Measurements from ENCODE around the gene ZCCHC24. TPM values are rescaled to one million over a fixed set of nuclear protein-coding genes. Genes with fewer than 3 reads are reported as not detected.

The ZCCHC24 gene
- total and polyA plus RNA-seq, 7 donors: 11.2 to 112 (median 43.0) TPM

DNA sequence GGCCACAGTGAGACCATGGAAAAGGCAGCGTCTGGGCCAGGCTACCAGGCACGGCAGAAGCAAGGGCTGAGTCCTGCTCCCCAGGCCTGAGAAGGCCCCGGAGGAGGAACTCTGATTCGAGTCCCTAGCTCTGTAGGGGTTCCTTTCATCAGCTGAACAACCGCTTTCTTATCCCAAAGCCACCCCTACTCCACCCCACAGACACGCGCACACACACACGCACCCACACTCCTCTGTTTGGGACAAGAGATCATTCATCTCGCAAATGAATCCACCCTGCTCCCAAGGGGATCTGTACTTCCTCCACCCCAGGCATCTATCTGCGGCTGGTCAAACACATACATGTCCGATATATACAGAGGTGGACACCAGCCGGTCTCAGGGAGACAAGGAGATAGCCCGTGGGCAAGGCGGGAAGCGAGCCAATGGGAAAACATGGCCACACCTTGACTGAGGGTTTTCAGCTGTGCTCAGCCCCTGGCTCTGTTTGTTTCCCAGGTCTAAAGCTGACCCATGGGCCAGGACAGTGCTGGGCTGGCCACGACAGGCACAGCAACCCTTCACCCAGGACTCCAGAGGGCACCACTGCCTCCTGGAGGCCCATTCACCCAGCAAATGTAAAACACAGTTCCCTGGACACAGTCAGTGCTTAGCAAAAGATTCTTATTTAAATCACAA, 7.3 kb downstream of the ZCCHC24 start:
- Histone ChIP-seq H3K27ac (peak overlapping the region; percentile 90), H3K4me1 (peaks cover 96% of the 10 kb centered on the region), H3K27me3 (ENCODE audit: insufficient read depth in 3 of 3, low read length in 2 of 3) (no peaks in the 10 kb centered on the region), H3K9me3 (no peaks in the 10 kb centered on the region), H3K36me3 (ENCODE audit: insufficient read depth in 1 of 2, low read depth in 1 of 2) (peaks cover 0 to 26% of the 10 kb centered on the region in 2 donors), H3K4me3 (peak overlapping the region; percentile 7)
- ATAC-seq: no peak
- TF ChIP-seq, protein P1, sequence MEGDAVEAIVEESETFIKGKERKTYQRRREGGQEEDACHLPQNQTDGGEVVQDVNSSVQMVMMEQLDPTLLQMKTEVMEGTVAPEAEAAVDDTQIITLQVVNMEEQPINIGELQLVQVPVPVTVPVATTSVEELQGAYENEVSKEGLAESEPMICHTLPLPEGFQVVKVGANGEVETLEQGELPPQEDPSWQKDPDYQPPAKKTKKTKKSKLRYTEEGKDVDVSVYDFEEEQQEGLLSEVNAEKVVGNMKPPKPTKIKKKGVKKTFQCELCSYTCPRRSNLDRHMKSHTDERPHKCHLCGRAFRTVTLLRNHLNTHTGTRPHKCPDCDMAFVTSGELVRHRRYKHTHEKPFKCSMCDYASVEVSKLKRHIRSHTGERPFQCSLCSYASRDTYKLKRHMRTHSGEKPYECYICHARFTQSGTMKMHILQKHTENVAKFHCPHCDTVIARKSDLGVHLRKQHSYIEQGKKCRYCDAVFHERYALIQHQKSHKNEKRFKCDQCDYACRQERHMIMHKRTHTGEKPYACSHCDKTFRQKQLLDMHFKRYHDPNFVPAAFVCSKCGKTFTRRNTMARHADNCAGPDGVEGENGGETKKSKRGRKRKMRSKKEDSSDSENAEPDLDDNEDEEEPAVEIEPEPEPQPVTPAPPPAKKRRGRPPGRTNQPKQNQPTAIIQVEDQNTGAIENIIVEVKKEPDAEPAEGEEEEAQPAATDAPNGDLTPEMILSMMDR (IDR thresholded peaks at IDR 0.05): peak; percentile 30
- WGBS, 3 donors: 57 to 71% (median 64%) methylated on average over 16 of the region's 16 CpGs
- intact Hi-C loops (cut with DNase I): no loop called here
- DNase-seq: no peak

- peaks cover 95% of the 10 kb centered on the region for H3K4me1 ChIP-seq
- TF ChIP-seq, protein P1 (IDR thresholded peaks at IDR 0.05): no peak
- H3K27ac ChIP-seq: peak overlapping the region; percentile 90
- H3K36me3 ChIP-seq (ENCODE audit: insufficient read depth in 1 of 2, low read depth in 1 of 2): peaks cover 0 to 31% of the 10 kb centered on the region in 2 donors
- ATAC-seq (no peak), DNase-seq (no peak)
- H3K9me3 ChIP-seq: no peaks in the 10 kb centered on the region
- 85 to 95% (median 86%) methylated on average over 12 of the region's 12 CpGs for WGBS, 3 donors
- no peak overlapping the region for H3K4me3 ChIP-seq
- intact Hi-C loops (cut with DNase I): no loop called here
- H3K27me3 ChIP-seq (ENCODE audit: insufficient read depth in 3 of 3, low read length in 2 of 3): no peaks in the 10 kb centered on the region
Observed at GRCh38 chr10:79437111-79437814, 8.2 kb downstream of the ZCCHC24 start.

- WGBS, 3 donors: 52 to 83% (median 54%) methylated on average over 2 of the region's 2 CpGs
- no peak overlapping the region for H3K4me3 ChIP-seq
- ATAC-seq (no peak), DNase-seq (no peak)
- peak overlapping the region; percentile 90 for H3K27ac ChIP-seq
- intact Hi-C loops (cut with DNase I): no loop called here
- peaks cover 93% of the 10 kb centered on the region for H3K4me1 ChIP-seq
- no peaks in the 10 kb centered on the region for H3K9me3 ChIP-seq
- TF ChIP-seq, protein P1 (IDR thresholded peaks at IDR 0.05): no peak
- peaks cover 0 to 32% of the 10 kb centered on the region in 2 donors for H3K36me3 ChIP-seq (ENCODE audit: insufficient read depth in 1 of 2, low read depth in 1 of 2)
- no peaks in the 10 kb centered on the region for H3K27me3 ChIP-seq (ENCODE audit: insufficient read depth in 3 of 3, low read length in 2 of 3)
Observed at GRCh38 chr10:79436850-79437103, 8.6 kb downstream of the ZCCHC24 start.

- peaks cover 0 to 32% of the 10 kb centered on the region in 2 donors for H3K36me3 ChIP-seq (ENCODE audit: insufficient read depth in 1 of 2, low read depth in 1 of 2)
- DNase-seq: no peak
- ATAC-seq: no peak
- H3K27me3 ChIP-seq (ENCODE audit: insufficient read depth in 3 of 3, low read length in 2 of 3): no peaks in the 10 kb centered on the region
- 74 to 80% (median 80%) methylated on average over 17 of the region's 17 CpGs for WGBS, 3 donors
- peaks cover 89% of the 10 kb centered on the region for H3K4me1 ChIP-seq
- TF ChIP-seq, protein P1 (IDR thresholded peaks at IDR 0.05): no peak
- peak overlapping the region; percentile 90 for H3K27ac ChIP-seq
- H3K4me3 ChIP-seq: peak overlapping the region; percentile 31
- intact Hi-C loops (cut with DNase I): no loop called here
- no peaks in the 10 kb centered on the region for H3K9me3 ChIP-seq
Observed at GRCh38 chr10:79436066-79436849, 9.2 kb downstream of the ZCCHC24 start.
